ENCODE data around the gene SLC9A8.

- TF ChIP-seq, protein P1, sequence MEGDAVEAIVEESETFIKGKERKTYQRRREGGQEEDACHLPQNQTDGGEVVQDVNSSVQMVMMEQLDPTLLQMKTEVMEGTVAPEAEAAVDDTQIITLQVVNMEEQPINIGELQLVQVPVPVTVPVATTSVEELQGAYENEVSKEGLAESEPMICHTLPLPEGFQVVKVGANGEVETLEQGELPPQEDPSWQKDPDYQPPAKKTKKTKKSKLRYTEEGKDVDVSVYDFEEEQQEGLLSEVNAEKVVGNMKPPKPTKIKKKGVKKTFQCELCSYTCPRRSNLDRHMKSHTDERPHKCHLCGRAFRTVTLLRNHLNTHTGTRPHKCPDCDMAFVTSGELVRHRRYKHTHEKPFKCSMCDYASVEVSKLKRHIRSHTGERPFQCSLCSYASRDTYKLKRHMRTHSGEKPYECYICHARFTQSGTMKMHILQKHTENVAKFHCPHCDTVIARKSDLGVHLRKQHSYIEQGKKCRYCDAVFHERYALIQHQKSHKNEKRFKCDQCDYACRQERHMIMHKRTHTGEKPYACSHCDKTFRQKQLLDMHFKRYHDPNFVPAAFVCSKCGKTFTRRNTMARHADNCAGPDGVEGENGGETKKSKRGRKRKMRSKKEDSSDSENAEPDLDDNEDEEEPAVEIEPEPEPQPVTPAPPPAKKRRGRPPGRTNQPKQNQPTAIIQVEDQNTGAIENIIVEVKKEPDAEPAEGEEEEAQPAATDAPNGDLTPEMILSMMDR (conservative IDR thresholded peaks at IDR 0.05), result no peak
- no peak for TF ChIP-seq EZH2 (IDR thresholded peaks at IDR 0.05; ENCODE audit: low read depth)
Observed at GRCh38 chr20:49868964-49869363, 56.3 kb downstream of the SLC9A8 start.
